ENCODE results near the gene GUCA2A.

Gene GUCA2A

GRCh38 chr1:42176902-42177519 lies 12.5 kb upstream of the GUCA2A start:
- peak; percentile 9 for DNase-seq

- DNase-seq: no peak
Observed at GRCh38 chr1:42175314-42176054, 10.9 kb upstream of the GUCA2A start.

GRCh38 chr1:42173961-42174735 lies 9.6 kb upstream of the GUCA2A start:
- DNase-seq: no peak

GRCh38 chr1:42173155-42173933 lies 8.8 kb upstream of the GUCA2A start:
- DNase-seq: peak; percentile 6

GRCh38 chr1:42172381-42173133 lies 8.0 kb upstream of the GUCA2A start:
- DNase-seq: no peak

- no peak for DNase-seq
Observed at GRCh38 chr1:42171679-42172266, 7.2 kb upstream of the GUCA2A start.

GRCh38 chr1:42170779-42171621 lies 6.5 kb upstream of the GUCA2A start:
- DNase-seq: peak; percentile 59

- no peak for DNase-seq
Observed at GRCh38 chr1:42168763-42169162, 4.2 kb upstream of the GUCA2A start.

- DNase-seq: no peak
Observed at GRCh38 chr1:42168391-42168670, 3.8 kb upstream of the GUCA2A start.

- DNase-seq: no peak
Observed at GRCh38 chr1:42167611-42168390, 3.3 kb upstream of the GUCA2A start.

GRCh38 chr1:42165511-42166210 lies 1.1 kb upstream of the GUCA2A start:
- peak; percentile 70 for DNase-seq

GRCh38 chr1:42163536-42164503 lies 725 bp downstream of the GUCA2A start:
- no peak for DNase-seq

- DNase-seq: no peak
Observed at GRCh38 chr1:42163114-42163513, 1.4 kb downstream of the GUCA2A start.

GRCh38 chr1:42162181-42162580 lies 2.4 kb downstream of the GUCA2A start:
- no peak for DNase-seq

GRCh38 chr1:42158189-42158588 lies 6.4 kb downstream of the GUCA2A start:
- DNase-seq: no peak

GRCh38 chr1:42157667-42158066 lies 6.9 kb downstream of the GUCA2A start:
- DNase-seq: peak; percentile 71

GRCh38 chr1:42155362-42155761 lies 9.2 kb downstream of the GUCA2A start:
- DNase-seq: no peak

- no peak for DNase-seq
Observed at GRCh38 chr1:42154685-42155084, 9.9 kb downstream of the GUCA2A start.
